ENCODE measurements around the gene PDE12.
A peak's percentile ranks its signal among the peaks of the same experiment; 100 is the strongest.
"Not testable (repeated sequence)": the region's sequence is repeated elsewhere in the genome, so short reads cannot be mapped to it uniquely, and the experiment has no call there.

Gene PDE12

DNA sequence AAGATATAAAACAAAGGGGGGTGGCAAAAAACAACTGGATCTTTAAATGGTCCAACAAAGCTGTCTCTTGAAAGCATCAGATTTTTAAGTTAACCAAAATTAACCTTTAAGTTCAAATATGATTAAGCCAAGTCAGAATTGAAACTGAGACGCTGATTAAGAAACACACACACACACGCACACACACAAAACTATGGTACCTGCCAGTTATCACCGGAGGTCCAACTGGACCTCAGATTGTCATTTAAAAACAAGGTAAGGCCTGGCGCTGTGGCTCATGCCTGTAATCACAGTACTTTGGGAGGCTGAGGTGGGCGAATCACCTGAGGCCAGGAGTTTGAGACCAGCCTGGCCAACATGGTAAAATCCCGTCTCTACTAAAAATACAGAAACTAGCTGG is 30.7 kb downstream of the PDE12 start:
- no peak for DNase-seq

DNA sequence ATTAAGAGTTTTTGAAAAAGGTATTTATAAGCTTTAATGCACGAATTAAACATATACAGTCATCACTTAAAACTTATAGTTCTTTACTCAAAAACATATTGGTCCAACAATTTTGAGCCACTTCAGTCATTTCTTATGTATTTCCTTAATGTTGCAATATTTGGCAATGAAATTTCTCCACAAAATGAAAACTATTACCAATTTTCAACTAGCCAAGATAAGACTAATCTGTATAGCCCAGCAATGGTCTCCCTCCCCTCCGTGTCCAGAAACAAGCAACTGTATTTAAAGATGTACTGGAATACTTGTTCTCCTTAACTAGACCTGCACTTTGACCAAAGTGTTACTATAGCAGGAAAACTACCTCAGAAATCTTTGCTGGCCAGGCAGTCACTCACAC is 31.8 kb downstream of the PDE12 start:
- no peak for DNase-seq

DNA sequence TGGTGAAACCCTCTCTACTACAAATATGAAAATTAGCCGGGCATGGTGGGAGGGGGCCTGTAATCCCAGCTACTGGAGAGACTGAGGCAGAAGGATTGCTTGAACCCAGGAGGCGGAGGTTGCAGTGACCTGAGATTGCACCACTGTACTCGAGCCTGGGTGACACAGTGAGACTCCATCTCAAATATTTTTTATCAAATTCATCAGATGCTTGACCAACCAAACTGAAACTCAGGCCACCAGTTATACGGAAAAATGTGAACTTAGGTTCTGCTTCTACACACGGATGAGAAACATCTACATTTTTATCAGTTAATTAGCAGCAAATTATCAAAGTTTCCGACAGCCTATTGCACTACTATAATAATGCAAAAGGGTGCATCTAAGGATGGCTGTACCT is 36.2 kb downstream of the PDE12 start:
- no peak for DNase-seq

DNA sequence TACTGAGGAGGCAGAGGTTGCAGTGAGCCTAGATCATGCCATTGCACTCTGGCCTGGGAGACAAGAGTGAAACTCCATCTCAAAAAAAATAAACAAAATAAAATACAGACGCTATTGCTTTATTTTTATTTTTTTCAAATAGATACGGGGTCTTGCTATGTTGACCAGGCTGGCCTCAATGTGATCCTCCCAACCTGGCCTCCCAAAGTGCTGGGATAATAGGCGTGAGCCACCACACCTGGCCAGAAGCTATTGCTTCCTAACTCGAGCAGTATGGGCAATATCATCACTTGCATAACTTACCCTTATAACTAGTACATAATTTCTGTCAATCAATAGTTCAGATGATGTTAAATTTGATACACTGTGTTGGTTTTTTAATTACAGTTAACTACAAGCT is 38.1 kb downstream of the PDE12 start:
- DNase-seq: no peak

DNA sequence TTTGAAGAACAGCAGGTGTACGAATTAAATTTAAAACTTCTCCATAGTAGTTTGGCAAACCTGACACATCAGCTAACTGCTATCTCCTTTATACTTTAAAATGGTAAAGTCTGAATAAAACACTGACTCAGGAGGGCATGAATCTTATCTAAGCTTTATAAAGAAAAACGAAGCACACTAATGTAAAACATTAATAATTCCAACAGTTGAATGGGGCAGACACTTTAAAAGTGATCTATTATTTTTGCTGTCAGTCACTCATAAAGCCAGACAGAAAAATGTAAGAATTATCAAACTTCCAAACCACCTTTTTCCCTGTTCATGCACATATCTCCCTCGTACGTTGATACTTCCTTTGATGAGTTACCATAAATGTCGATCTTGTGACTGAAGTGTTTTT is 38.5 kb downstream of the PDE12 start:
- DNase-seq: no peak

DNA sequence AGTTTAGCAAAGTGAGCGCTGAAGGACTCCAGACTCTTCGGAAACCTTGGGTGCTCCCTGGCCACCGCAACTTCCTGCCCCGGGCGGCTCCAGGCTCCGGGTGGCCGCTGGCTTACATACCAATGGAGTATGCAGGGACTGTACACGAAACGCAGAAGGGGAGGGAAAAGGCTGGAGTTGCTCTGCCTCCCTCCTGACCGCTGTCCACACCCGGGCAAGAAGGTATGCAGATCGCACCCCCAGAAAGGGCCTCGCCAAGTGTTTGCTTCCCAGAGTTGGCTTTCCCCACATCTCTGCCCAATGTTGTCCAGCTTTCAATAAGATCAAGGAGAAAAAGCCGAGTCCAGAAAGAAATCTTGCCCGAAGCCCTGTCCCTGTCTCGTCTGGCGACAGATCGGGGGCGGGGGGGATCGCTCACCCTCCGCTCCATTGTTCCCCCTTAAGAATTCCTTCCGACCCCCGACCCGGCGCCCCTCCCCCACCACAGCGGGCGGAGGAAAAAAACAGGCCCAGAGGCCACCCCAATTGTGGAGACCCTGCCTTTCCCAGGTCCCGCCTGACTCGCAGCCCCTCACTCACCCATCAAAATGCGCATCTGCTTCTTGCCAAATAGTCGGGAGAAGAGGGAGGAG is 40.5 kb downstream of the PDE12 start:
- DNase-seq: peak; percentile 40

DNA sequence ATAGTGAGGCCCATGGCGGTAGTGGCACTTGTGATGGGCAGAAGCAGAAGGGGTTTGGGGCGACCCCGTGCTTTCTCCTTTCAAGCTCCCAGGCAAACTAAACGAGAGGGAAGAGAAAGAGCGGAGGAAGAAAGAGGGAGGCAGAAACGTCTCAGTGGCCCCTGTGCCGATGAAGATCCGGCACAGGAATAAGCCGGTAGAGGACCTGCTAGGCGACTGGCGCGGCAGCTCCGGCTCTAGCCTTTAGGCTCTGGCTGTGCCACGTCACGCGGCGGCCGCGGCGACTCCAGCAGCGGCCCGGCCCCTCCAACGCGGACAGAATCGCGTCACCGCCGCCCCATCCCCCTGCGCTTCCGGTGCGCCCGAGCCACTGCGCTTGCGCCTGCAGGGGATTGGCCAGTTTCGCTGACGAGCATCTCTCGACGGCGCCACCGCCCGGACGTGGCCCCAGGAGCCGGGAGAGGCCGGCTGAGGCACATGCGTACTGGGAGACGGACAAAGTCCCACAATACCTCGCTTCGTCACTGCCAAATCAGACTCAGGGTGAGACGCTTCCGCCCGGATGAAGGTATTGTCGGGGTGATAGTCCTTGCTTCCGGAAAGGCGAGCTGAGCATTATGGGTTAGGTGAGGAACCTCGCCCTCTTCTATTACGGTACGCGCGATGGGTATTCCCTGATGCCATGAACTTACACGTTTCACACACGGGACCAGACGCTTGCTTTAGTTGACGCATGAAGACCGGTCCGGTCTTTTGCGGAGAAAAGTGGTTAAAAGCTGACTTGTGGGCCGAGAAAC is 41.3 kb downstream of the PDE12 start, which contains the start of gene ARF4:
Gene ARF4, minus strand, starts transcription at position 218 of the 797 bp plus-strand sequence. Its CDS starts 204 bp downstream, at position 14.
- peak; percentile 97 for DNase-seq

DNA sequence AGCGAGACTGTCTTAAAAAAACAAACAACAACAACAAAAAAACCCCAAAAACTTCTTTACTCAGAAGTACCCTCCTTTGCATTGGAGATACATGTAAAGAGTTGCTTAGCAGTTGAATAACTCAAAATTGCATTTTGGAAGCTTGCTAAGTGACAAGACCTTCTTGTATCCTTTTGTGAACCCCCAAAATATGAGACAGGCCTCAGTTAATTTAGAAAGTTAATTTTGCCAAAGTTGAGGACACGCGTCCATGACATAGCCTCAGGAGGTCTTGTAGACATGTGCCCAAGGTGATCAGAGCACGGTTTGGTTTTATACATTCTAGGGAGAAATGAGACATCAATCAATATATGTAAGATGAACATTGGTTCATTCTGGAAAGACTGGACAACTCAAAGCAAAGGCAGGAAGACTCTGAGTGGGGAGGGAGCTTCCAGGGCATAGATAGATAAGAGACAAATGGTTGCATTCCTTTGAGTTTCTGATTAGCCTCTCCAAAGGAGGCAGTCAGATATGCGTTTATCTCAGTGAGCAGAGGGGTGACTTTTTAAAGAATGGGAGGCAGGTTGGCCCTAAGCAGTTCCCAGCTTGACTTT is 42.8 kb downstream of the PDE12 start:
- no peak for DNase-seq

DNA sequence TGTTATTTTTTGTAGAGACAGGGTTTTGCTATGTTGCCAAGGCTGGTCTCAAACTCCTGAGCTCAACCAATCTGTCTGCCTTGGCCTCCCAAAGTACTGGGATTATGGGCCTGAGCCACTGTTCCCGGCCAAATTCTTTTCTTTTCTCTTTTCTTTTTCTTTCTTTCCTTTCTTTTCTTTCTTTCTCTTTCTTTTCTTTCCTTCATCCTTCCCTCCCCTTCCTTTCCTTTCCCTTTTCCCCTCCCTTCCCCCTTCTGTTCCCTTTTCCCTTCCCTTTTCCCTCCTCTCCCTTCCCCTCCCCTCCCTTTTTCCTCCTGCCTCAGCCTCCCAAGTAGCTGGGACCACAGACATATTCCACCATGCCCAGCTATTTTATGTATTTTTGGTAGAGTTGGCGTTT is 44.1 kb downstream of the PDE12 start:
- DNase-seq: no peak

DNA sequence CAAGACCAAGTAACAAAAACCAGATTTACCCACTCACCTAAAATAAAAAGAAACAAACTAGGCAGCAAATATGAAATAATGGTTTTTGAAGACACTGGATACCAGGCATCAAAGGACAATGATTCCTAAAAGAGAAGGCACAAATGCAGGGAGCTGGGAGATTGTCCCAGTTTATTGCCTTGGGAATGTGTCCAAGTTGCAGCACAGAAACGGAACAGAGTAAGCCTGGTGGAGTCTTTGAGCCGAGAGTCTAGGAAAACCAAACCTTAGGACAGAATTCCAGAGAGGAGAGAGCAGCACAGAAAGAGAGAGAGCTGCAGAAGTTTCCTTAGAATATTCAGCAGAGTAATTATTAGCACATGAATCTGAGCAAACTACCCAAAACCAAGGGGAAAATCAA is 48.9 kb downstream of the PDE12 start:
- DNase-seq: no peak

DNA sequence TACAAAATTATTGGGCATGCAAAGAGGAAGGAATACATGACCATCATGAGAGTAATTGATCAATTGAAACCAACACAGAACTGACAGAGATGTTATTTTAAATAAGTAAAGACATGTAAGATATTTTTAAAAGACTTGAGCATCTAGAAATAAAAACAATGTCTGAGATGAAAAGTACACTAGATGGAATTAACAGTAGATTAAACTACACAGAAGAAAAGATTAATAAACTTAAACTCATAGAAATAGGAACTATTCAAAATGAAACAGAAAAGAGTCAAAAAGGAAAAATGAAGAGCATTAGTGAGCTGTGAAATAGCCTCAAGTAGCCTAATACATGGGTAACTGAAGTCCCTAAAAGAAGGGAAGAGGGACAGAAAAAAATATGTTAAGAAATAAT is 49.6 kb downstream of the PDE12 start:
- no peak for DNase-seq

DNA sequence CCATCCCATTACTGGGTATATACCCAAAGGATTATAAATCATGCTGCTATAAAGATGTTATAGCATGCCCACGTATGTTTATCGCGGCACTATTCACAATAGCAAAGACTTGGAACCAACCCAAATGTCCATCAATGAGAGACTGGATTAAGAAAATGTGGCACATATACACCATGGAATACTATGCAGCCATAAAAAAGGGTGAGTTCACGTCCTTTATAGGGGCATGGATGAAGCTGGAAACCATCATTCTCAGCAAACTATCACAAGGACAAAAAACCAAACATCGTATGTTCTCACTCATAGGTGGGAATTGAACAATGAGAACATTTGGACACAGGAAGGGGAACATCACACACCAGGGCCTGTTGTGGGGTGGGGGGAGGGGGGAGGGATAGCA is 55.8 kb downstream of the PDE12 start:
- not testable (repeated sequence) for DNase-seq

DNA sequence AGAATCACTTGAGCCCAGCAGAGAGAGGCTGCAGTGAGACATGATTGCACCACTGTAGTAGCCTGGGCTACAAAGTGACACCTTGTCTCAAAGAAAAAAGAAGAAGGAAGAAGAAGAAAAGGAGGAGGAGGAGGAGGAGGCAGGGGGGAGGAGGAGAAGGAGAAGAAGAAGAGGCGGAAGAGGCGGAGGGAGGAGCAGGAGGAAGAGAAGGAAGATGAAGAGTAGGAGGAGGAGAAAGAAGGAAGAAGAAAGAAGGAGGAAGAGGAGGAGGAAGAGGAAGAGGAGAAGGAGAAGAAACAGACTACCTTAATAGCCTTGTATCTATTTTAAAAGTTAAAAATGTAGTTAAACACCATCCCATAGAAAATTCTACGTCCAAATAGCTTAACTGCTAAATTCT is 60.2 kb downstream of the PDE12 start:
- no peak for DNase-seq

Data from NCI-H510A treated with DMSO at 0.1 percent for 48 hours (cell line).